K562 (cell line): ENCODE measurements around the gene OPA3. TPM values are rescaled to one million over a fixed set of nuclear protein-coding genes. Genes with fewer than 3 reads are reported as not detected.

ENCODE experiments used
- CBFA2T2 ChIP-seq: fragments of 450-650 bp; conservative IDR thresholded peaks from 2 replicates; pipeline ENCODE4 v1.6.1; 2017; ENCODE audit warnings: mild to moderate bottlenecking
- CBFA2T3 ChIP-seq: fragments of 450-650 bp; IDR thresholded peaks from 2 replicates; pipeline ENCODE4 v1.6.1; 2017
- ELF1 ChIP-seq: fragments of 200-800 bp; sonication (Bioruptor generic); IDR thresholded peaks from 2 replicates; pipeline ENCODE4 v1.6.1; 2016; ENCODE audit warnings: missing genetic modification characterization, missing compliant biosample characterization
- EZH2 ChIP-seq: IDR thresholded peaks from 2 replicates; pipeline ENCODE4 v1.6.1; 2012; ENCODE audit warnings: low read depth, mild to moderate bottlenecking, inconsistent platforms, low read length, borderline replicate concordance
- FOXP1 ChIP-seq: sonication (generic); formaldehyde crosslinking; IDR thresholded peaks from 2 replicates; pipeline ENCODE4 v1.8.0; 2022; ENCODE audit warnings: mild to moderate bottlenecking, missing genetic modification reagents
- MAZ ChIP-seq, 2 experiments: fragments of 450-650 bp in 1 of 2; sonication (generic) in 1 of 2; formaldehyde crosslinking; IDR thresholded peaks in 1 of 2; conservative IDR thresholded peaks in 1 of 2; 2 replicates each; pipeline versions ENCODE4 v1.4.0 to v1.5.0; 2020; ENCODE audit warnings: mild to moderate bottlenecking in 1 of 2, missing genetic modification reagents in 1 of 2
- NEUROD1 ChIP-seq: fragments of 150-350 bp; IDR thresholded peaks from 2 replicates; pipeline ENCODE4 v1.6.1; 2014; ENCODE audit warnings: borderline replicate concordance, low read length, low read depth; ENCODE audit not compliant: partially characterized antibody
- NFATC3 ChIP-seq: fragments of 450-650 bp; IDR thresholded peaks from 2 replicates; pipeline ENCODE4 v1.6.1; 2017; ENCODE audit warnings: mild to moderate bottlenecking
- NR2C2 ChIP-seq, 2 experiments: fragments of 200-800 bp in 1 of 2; sonication (Bioruptor generic) in 1 of 2; sonication (generic) in 1 of 2; formaldehyde crosslinking in 1 of 2; IDR thresholded peaks; 2 replicates each; pipeline versions ENCODE4 v1.6.1 to v1.8.0; 2016 to 2022; ENCODE audit warnings: mild to moderate bottlenecking in 1 of 2, missing compliant biosample characterization in 1 of 2, missing genetic modification characterization in 1 of 2, missing genetic modification reagents in 1 of 2
- PHF21A ChIP-seq: fragments of 450-650 bp; IDR thresholded peaks from 2 replicates; pipeline ENCODE4 v1.6.1; 2017; ENCODE audit warnings: low read depth, borderline replicate concordance
- POLR2AphosphoS2 ChIP-seq: IDR thresholded peaks from 2 replicates; pipeline ENCODE4 v1.6.1; 2012; ENCODE audit warnings: low read length, improper control_type of control experiment
- SMAD1 ChIP-seq: fragments of 150-350 bp; IDR thresholded peaks from 2 replicates; pipeline ENCODE4 v1.6.1; 2014; ENCODE audit warnings: low read length, low read depth; ENCODE audit not compliant: partially characterized antibody
- SOX6 ChIP-seq: fragments of 450-650 bp; IDR thresholded peaks from 2 replicates; pipeline ENCODE4 v1.6.1; 2014; ENCODE audit warnings: mild to moderate bottlenecking
- SREBF1 ChIP-seq: fragments of 150-350 bp; IDR thresholded peaks from 2 replicates; pipeline ENCODE4 v1.6.1; 2014; ENCODE audit warnings: antibody characterized with exemption, low read depth, low read length, borderline replicate concordance
- STAT5A ChIP-seq: IDR thresholded peaks from 2 replicates; pipeline ENCODE4 v1.6.1; 2012; ENCODE audit warnings: low read length, inconsistent platforms, borderline replicate concordance
- TAL1 ChIP-seq: fragments of 450-650 bp; IDR thresholded peaks from 2 replicates; pipeline ENCODE4 v1.6.1; 2016; ENCODE audit warnings: mild to moderate bottlenecking
- ZNF124 ChIP-seq: sonication (generic); formaldehyde crosslinking; IDR thresholded peaks from 2 replicates; pipeline ENCODE4 v1.8.1; 2022; ENCODE audit warnings: missing genetic modification reagents
- ZNF224 ChIP-seq: sonication (generic); formaldehyde crosslinking; IDR thresholded peaks from 2 replicates; pipeline ENCODE4 v1.8.0; 2022; ENCODE audit warnings: mild to moderate bottlenecking, missing genetic modification reagents
- polyA plus RNA-seq, 8 experiments: library from polyadenylated mRNA; depleted of rRNA in 4 of 8; stranded (reverse) in 5 of 8; unstranded in 3 of 8; fragments of >200 nt; fragmentation: Nextera tagmentation in 2 of 8; fragmentation: Illumina TruSeq in 1 of 8; extraction: Ambion mirVana in 2 of 8; extraction: Trizol in 1 of 8; gene quantifications; 2 replicates each; pipeline versions ENCODE4 v1.2.1 to v1.2.3, GENCODE V29; 2011 to 2014; ENCODE audit warnings: inconsistent platforms in 1 of 8, missing spikeins in 1 of 8
- total RNA-seq, 7 experiments: library from RNA; depleted of rRNA in 6 of 7; stranded (reverse); fragments of >200 nt in 6 of 7; fragmentation: Illumina TruSeq in 2 of 7; extraction: Trizol in 2 of 7; gene quantifications; 2 replicates each; pipeline versions ENCODE4 v1.2.1 to v1.2.3, GENCODE V29; 2011 to 2021; ENCODE audit warnings: low replicate concordance in 1 of 7
- TF ChIP-seq, protein P1 (sequence below): sonication (generic); formaldehyde crosslinking; IDR thresholded peaks from 2 replicates; pipeline ENCODE4 v1.8.1; 2023; ENCODE audit warnings: mild to moderate bottlenecking, missing genetic modification reagents
- TF ChIP-seq, protein P2 (sequence below): fragments of 200-400 bp; formaldehyde crosslinking; IDR thresholded peaks from 2 replicates; pipeline ENCODE4 v1.6.1; 2017; ENCODE audit warnings: mild to moderate bottlenecking, low read depth, low read length, moderate library complexity
- TF ChIP-seq, protein P3 (sequence below), 3 experiments: fragments of 200-800 bp in 1 of 3; sonication (Bioruptor generic) in 1 of 3; sonication (generic) in 1 of 3; formaldehyde crosslinking in 1 of 3; IDR thresholded peaks; 2 replicates each; pipeline versions ENCODE4 v1.6.1 to v1.8.0; 2016 to 2022; ENCODE audit warnings: mild to moderate bottlenecking in 2 of 3, missing compliant biosample characterization in 2 of 3, missing genetic modification characterization in 2 of 3, missing genetic modification reagents in 1 of 3

OPA3 gene
- total and polyA plus RNA-seq, 9 of the 15 experiments (the other 6 are each of a cell fraction or from before 2014, with no cell fraction given), result 1.4 to 18.8 (median 9.0) TPM

DNA sequence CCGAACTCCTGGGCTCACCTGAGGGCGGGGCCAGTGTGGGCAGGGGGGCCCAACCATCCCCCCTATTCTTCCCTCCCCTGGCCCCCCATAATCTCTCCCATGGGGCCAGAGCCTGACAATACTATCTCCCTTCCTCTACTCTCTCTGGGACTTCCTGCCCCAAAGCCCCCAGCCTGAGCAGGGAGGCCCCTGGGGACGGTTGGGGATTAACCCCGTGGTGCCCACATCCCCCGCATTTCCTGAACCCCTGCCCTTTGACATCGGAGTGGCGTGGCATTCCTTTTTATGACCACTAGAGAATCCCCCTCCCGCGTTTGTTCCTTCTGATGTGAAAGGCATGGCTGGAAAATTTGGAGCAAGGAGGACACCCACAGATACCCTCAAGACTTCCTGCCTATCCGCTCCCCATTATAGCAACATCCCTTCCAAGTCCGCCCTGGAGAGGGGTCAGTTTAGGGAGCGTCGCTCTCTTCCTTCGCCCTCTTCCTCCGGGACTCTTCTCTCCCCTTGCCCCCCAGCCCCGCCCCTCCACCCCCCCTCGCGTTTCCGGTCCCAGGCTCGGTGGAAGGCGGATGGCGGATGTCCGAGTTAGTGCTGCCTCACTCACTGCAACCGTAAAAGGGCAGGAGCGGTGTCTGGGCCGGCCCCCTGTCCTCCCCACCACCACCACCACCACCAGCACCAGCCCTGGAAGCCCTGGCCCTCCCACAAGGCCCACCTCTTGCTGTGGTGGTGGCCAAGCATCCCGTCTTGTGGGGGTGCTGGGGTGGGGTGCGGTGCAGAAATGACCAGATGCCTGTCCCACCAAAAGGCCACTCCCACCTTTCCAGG, 75.5 kb downstream of the OPA3 start (continued):
- TF ChIP-seq, protein P1, sequence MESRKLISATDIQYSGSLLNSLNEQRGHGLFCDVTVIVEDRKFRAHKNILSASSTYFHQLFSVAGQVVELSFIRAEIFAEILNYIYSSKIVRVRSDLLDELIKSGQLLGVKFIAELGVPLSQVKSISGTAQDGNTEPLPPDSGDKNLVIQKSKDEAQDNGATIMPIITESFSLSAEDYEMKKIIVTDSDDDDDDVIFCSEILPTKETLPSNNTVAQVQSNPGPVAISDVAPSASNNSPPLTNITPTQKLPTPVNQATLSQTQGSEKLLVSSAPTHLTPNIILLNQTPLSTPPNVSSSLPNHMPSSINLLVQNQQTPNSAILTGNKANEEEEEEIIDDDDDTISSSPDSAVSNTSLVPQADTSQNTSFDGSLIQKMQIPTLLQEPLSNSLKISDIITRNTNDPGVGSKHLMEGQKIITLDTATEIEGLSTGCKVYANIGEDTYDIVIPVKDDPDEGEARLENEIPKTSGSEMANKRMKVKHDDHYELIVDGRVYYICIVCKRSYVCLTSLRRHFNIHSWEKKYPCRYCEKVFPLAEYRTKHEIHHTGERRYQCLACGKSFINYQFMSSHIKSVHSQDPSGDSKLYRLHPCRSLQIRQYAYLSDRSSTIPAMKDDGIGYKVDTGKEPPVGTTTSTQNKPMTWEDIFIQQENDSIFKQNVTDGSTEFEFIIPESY, result no peak
- TF ChIP-seq ZNF224, result no peak
- no peak for TF ChIP-seq PHF21A
- no peak for TF ChIP-seq CBFA2T2
- TF ChIP-seq NFATC3, result no peak
- 0 out of 2 replicates have a peak, but pooled peaks have one; percentile 16 for TF ChIP-seq SREBF1
- no peak for TF ChIP-seq FOXP1 (CRISPR knock-in tag)
- no peak for TF ChIP-seq EZH2
- no peak for TF ChIP-seq STAT5A
- no peak for TF ChIP-seq NEUROD1
- no peak for TF ChIP-seq TAL1
- TF ChIP-seq ELF1 (tag), result peak; percentile 65
- TF ChIP-seq CBFA2T3, result no peak
- TF ChIP-seq NR2C2 (CRISPR knock-in tag; IDR thresholded peaks at IDR 0.05), result peak; percentile 57; the same call in 1 of the 2 replicates
- peak; percentile 92 for TF ChIP-seq NR2C2 (tag; IDR thresholded peaks at IDR 0.05)
- TF ChIP-seq MAZ (CRISPR knock-in tag; conservative IDR thresholded peaks at IDR 0.05 in 1 of 2, IDR thresholded peaks at IDR 0.05 in 1 of 2), result peak; percentile 43 to 57; a peak in 3 of 4 replicates
- TF ChIP-seq POLR2AphosphoS2, result no peak
- TF ChIP-seq, protein P2, sequence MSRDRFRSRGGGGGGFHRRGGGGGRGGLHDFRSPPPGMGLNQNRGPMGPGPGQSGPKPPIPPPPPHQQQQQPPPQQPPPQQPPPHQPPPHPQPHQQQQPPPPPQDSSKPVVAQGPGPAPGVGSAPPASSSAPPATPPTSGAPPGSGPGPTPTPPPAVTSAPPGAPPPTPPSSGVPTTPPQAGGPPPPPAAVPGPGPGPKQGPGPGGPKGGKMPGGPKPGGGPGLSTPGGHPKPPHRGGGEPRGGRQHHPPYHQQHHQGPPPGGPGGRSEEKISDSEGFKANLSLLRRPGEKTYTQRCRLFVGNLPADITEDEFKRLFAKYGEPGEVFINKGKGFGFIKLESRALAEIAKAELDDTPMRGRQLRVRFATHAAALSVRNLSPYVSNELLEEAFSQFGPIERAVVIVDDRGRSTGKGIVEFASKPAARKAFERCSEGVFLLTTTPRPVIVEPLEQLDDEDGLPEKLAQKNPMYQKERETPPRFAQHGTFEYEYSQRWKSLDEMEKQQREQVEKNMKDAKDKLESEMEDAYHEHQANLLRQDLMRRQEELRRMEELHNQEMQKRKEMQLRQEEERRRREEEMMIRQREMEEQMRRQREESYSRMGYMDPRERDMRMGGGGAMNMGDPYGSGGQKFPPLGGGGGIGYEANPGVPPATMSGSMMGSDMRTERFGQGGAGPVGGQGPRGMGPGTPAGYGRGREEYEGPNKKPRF, result no peak
- no peak for TF ChIP-seq ZNF124 (CRISPR knock-in tag)
- TF ChIP-seq SMAD1, result peak; percentile 31
- TF ChIP-seq SOX6, result no peak
- TF ChIP-seq, protein P3, sequence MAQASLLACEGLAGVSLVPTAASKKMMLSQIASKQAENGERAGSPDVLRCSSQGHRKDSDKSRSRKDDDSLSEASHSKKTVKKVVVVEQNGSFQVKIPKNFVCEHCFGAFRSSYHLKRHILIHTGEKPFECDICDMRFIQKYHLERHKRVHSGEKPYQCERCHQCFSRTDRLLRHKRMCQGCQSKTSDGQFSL (CRISPR knock-in tag; IDR thresholded peaks at IDR 0.05), result peak; percentile 28; the same call in 1 of the 2 replicates
- TF ChIP-seq, protein P3 (tag; IDR thresholded peaks at IDR 0.05), result peak in 1 of 2 experiments; percentile 88; a peak in 2 of 4 replicates
